ENCODE results near the gene SLC17A9.

SLC17A9 gene

GRCh38 chr20:62952373-62952967 is at the start of gene SLC17A9:
TSS of gene SLC17A9 (plus strand) at chr20:62952709. CDS start at chr20:62952831, 122 bp downstream.
- DNase-seq (ENCODE audit: low spot score): peak; percentile 51

- DNase-seq (ENCODE audit: low spot score): no peak
These were observed 49.4 kb upstream of the SLC17A9 start for GRCh38 chr20:62902926-62903615.

DNA sequence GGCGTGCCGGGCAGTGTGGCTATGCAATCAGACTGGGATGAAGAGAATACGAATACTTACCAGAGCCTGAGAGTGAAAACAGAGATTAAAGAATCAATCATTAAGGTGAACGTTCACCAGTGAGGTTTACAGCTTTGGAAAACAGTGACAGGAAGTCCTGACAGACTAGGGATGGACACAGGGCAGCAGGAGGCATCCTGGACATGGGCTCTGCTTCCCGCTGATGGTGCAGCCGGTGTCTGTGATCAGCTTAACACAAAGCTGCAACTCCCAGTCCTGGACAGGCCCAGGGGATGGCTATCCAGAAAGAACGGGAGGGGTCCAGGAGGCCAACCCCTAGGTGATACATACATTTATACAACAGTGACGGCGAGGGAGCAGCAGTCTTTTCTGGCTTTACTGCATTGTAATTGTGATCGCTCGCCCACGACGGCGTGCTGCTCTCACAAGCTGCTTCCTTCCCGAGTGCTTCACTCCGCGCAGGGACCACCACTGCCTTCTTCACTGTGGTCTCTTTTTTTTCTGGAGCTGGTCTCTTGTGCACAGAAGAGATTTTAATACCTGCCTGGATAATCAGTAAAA is 46.9 kb upstream of the SLC17A9 start:
- DNase-seq (ENCODE audit: low spot score): no peak

DNA sequence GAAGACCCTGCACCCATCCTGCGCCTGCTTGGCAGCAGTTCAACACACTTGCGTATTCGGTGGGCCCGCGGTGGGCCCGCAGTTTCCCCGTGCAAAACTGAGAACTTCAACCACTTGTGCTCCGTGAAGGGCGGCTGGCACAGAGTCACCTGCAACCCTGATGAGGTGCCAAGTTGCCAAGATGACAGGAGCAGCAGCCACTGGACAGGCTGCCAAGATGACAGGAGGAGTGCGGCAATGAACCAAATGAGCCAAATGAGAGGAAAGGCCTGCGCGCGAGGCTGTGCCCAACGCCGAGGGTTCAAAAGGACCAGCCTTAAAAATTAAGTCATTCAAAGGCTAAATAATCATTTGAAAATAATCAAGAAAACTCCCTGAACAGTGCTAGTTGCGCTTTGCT is 46.3 kb upstream of the SLC17A9 start:
- peak; percentile 41 for DNase-seq (ENCODE audit: low spot score)

- no peak for DNase-seq (ENCODE audit: low spot score)
These were observed 45.7 kb upstream of the SLC17A9 start for GRCh38 chr20:62906647-62907375.

DNA sequence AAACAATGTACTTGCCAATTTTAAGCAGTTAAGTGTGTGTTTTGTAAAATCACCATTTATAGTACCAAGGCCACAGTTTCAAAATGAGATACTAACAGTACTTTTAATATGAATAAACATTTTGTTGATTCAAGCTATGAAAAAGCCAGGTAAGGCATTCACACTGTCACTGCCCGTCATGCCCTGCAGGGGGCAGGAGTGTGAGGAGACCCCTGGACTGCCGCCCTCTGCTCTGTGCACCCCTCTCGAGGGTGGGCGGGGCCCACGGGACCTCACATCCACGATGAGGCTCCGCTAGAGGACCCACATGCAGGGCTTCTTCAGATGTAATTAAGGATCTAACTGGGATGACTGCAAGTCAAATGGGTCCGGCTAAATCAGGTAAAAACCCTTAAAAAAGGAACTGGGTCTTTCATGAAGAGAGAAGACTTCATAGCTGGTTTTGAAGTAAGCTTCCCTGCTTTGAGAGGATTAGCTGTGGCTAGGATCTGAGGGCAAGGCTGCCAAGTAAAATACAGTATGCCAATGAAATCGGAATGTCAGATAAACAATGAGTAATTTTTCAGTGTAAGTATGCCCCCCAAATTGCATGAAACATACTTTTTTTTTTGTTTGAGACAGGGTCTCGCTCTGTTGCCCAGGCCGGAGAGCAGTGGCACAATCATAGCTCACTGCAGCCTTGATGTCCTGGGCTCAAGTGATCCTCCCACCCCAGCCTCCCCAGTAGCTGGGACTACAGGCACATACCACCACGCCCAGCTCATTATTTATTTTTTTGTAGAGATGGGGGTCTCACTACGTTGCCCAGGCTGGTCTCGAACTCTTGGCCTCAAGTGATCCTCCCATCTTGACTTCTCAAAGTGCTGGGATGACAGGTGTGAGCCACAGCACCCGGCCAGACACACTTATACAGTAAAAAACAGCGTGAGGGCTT is 44.9 kb upstream of the SLC17A9 start:
- no peak for DNase-seq (ENCODE audit: low spot score)

DNA sequence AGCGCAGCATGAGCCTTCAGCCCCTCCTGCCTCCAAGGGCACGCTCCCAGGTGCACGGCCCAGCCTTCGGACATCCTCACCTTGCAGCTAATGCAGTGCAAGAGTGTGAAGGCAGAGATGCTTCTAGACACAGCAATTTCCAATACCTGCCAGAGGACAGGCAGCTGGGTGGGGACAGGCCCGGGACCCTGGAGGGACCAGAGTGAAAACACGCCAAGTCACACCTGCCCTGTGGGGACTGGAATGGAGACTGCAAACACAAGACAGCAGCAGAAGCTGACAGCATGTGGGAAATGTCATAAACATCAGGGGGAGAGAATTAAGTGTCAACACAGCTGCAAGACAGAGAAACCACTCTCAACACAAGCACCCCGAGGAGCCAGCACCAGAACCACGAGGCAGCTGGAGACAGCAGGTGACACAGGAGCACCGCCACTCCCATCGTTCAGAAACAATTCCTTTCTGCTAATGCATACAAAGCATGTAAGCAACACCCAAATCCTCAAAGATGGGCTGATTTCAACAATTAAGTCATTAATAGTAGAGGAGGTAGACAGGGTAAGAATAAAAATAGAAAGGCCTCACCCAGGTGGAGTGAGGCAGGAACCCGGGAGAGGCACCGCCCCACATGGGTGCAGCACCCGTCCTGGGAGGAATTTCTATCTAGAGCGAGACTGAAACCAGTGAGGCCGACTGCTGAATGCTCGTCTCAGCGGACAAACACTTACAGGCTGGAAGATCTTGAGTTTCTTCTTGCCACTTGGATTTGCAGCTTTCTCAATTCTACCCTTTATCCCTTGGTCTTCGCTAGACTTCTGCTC is 43.3 kb upstream of the SLC17A9 start:
- DNase-seq (ENCODE audit: low spot score): no peak

- DNase-seq (ENCODE audit: low spot score): no peak
These were observed 42.2 kb upstream of the SLC17A9 start for GRCh38 chr20:62910217-62910766.

- no peak for DNase-seq (ENCODE audit: low spot score)
These were observed 41.6 kb upstream of the SLC17A9 start for GRCh38 chr20:62910777-62911497.

DNA sequence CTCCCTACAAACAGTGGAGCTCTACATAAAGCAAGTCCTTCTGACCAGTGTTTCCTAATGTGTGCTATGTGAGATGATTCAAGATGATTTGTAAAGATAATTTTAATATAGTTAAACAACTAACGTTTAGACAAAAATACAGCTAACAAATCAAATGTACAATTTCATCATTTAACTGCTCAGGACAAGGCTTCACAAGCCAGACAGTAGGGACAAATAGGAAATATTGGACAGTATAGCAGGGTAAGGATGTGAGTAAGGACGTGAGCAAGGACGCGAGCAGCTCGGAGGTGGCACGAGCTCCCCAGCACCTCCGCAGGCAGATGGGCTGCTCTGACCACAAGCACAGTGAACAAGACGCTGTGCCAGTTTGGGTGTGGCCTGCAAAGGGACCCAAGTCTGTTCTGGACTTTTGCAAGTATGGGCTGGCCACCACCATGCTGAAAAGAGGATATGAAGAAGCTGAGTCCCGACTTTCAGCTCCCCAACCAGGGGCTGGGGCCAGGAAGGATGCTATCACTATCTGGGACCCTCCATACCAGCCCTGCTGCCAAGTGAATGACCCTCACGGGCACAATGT is 40.7 kb upstream of the SLC17A9 start:
- DNase-seq (ENCODE audit: low spot score): no peak

GRCh38 chr20:62913043-62913630 is 39.4 kb upstream of the SLC17A9 start:
- DNase-seq (ENCODE audit: low spot score): no peak

DNA sequence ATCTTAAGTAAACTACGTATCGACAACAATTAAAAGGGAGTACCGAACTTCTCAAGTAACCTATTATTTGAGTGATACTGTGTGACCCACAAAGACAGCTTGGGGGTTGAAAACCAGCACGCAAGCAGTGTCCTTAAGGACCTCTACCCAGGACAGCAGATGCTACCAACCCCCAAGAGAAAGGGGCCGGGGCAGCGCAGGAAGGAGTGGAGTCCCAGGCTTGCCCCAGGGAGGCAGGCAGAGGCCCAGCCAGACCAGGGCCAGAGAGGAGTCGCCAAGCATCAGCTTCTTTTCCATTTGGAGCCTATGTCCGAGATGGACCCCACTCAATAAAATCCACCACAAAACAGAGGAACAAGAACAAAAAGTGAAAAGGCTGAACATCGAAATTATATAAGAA is 38.1 kb upstream of the SLC17A9 start:
- no peak for DNase-seq (ENCODE audit: low spot score)

- peak; percentile 83 for DNase-seq (ENCODE audit: low spot score)
These were observed 37.5 kb upstream of the SLC17A9 start for GRCh38 chr20:62914970-62915457.

DNA sequence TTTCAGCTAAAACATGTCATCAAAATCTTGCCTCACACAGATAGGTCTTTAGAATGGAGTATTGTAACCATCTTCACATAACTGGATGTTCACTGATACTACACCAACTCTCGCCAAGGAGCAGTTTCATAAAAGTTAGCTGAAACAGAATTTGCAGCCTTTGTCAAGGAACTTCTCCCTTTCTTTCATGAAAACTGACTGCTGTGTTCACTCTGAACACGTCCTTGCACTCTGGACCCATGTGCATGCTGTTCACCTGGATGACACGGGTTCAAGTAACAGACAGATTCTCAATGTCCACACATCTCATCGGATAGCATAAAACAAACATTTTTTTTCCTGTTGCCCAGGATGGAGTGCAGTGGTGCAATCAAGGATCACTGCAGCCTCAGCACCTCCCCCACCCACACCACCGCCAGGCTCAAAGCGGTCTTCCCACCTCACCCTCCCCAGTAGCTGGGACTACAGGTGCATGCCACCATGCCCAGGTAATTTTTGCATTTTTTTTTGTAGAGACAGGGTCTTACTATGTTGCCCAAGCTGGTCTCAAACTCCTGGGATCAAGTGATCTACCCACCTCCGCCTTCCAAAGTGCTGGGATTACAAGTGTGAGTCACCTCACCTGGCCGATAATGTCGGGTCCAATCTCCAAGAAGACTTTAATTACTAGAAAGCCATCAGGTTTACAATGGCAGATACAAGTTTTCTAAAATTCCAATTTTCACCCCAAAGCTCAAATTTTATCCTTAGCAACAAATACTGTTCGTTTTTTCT is 35.6 kb upstream of the SLC17A9 start:
- DNase-seq (ENCODE audit: low spot score): no peak

DNA sequence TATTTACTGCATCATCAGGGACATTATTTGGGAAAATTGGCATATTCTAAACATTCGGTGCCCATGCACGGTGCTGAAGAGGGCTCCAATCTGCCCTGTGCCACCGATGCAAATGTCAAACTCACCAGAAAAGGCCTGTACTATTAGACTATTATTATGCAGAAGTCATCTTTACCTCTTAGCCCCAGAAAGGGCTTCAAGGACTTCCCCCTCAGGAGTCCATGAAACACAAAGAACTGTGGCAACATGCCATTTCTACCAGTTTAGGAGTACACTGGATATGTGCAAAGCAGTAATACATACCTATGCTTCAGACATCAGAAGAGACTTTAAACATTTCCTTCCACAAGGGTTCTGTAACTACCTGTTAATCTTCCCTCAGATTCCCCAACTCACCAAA is 34.8 kb upstream of the SLC17A9 start:
- DNase-seq (ENCODE audit: low spot score): no peak

DNA sequence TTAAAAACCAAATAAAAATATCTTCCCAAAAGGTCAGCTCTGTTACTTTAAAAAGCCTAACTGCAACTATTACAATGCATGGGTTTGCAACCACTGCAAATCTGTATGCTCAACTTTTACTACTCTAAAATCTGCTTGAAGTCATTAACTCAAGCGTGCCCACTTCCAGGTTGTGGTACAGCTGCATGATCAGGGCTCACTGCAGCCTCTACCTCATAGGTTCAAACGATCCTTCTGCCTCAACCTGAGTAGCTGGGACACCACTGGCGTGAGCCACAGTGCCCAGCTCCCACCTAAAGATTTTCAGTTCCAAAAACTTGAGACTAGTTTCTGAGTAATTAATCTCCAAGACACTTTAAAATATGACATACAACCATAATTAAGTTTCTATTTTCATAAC is 34.4 kb upstream of the SLC17A9 start:
- no peak for DNase-seq (ENCODE audit: low spot score)

- DNase-seq (ENCODE audit: low spot score): no peak
These were observed 33.7 kb upstream of the SLC17A9 start for GRCh38 chr20:62918831-62919230.

DNA sequence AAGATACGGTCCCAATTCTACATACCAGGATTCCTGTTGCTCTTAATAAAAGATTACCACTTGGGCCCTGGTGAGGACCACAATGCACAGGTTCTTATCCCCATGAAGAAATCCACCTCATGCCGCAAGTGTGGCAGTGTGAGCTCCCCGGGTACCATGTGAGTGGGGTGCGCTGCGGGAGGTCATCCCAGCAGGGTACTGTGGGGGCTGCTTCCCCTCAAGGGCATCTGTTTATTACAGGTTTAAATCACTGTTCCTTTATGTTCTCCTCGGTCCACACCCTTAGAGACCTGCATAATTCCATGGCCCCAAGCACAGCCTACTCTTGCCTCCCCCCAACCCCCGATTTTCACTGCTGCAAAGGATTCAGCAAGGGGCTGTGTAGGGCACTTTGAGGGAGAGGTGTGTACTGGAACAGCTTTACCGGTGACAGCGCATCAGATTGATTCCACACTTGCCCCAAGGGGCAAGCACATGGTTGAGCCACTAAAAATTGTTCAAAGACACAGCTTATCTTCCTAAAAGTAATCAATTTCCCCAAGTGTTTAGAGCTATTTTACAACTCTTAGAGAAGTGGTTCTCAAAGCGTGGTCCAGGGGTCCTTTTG is 32.4 kb upstream of the SLC17A9 start:
- no peak for DNase-seq (ENCODE audit: low spot score)

Data from Ammon's horn (tissue), 1 donor.